A549 (cell line): ENCODE results near the gene TAF4. TPM values are rescaled to one million over a fixed set of nuclear protein-coding genes. Genes with fewer than 3 reads are reported as not detected.
A peak's percentile ranks its signal among the peaks of the same experiment; 100 is the strongest.

ENCODE experiments used
- ATAC-seq, 2 experiments: fragments of 200-7000 bp in 1 of 2; fragments of >200 bp in 1 of 2; cut with Nextera tagmentation in 1 of 2; cut with Tn5 transposase in 1 of 2; 3 replicates each; pipeline versions ENCODE4 v1.8.0 to v1.9.1; 2018 to 2020; ENCODE audit warnings: mild to moderate bottlenecking in 1 of 2, moderate library complexity in 1 of 2
- CTCF ChIA-PET: fragments of 300-600 bp; sonication (Branson Sonifier 250); formaldehyde crosslinking; extraction: SDS; loops from one replicate; lab custom pipeline; 2021; ENCODE audit warnings: antibody characterized with exemption, inconsistent platforms; lab: Yijun Ruan, JAX
- POLR2A ChIA-PET: fragments of 350-600 bp; formaldehyde crosslinking; extraction: SDS; loops from one replicate; lab custom pipeline; 2021; ENCODE audit warnings: antibody characterized with exemption, inconsistent platforms; lab: Yijun Ruan, JAX
- DNase-seq, 2 experiments: peaks; one replicate each; pipeline versions ENCODE4 v3.0.0 to v3.0.0-alpha.2; 2011 to 2016; ENCODE audit warnings: low read depth in 1 of 2, low spot score in 1 of 2
- FAIRE-seq: peaks from 2 replicates; lab custom pipeline; 2011; peaks lifted over from hg19 to GRCh38; lab: Jason Lieb, UNC
- H3K27ac ChIP-seq, 2 experiments: fragments of >200 bp; sonication (Bioruptor Twin); formaldehyde crosslinking; 3 replicates each; pipeline ENCODE4 v1.5.1; 2016 to 2017
- H3K4me1 ChIP-seq: fragments of >200 bp; sonication (Bioruptor Twin); formaldehyde crosslinking; 3 replicates; pipeline ENCODE4 v1.6.1; 2016
- H3K4me2 ChIP-seq: fragments of >200 bp; sonication (Bioruptor Twin); formaldehyde crosslinking; 3 replicates; pipeline ENCODE4 v1.6.1; 2016
- H3K4me3 ChIP-seq: fragments of >200 bp; sonication (Bioruptor Twin); formaldehyde crosslinking; 3 replicates; pipeline ENCODE4 v1.5.1; 2016
- H3K9me3 ChIP-seq: fragments of >200 bp; sonication (Bioruptor Twin); formaldehyde crosslinking; 3 replicates; pipeline ENCODE4 v1.6.1; 2016
- BHLHE40 ChIP-seq: IDR thresholded peaks from 2 replicates; pipeline ENCODE4 v1.6.1; 2012; ENCODE audit warnings: low read depth, low read length, inconsistent platforms
- CHD4 ChIP-seq: fragments of 200-600 bp; sonication (generic); IDR thresholded peaks from 2 replicates; pipeline ENCODE4 v1.6.1; 2016; ENCODE audit warnings: antibody characterized with exemption, mild to moderate bottlenecking, borderline replicate concordance
- EHF ChIP-seq: fragments of 250-450 bp; sonication (Bioruptor Pico); IDR thresholded peaks from 2 replicates; pipeline ENCODE4 v1.5.0; 2020; ENCODE audit warnings: mild to moderate bottlenecking
- EHMT2 ChIP-seq: fragments of 200-600 bp; sonication (generic); IDR thresholded peaks from 2 replicates; pipeline ENCODE4 v1.6.1; 2016; ENCODE audit warnings: antibody characterized with exemption, low read depth, mild to moderate bottlenecking, moderate library complexity
- ESRRA ChIP-seq: fragments of 150-350 bp; IDR thresholded peaks from 2 replicates; pipeline ENCODE4 v1.6.1; 2014; ENCODE audit warnings: mild to moderate bottlenecking, low read length, borderline replicate concordance
- FOSL2 ChIP-seq, 2 experiments: fragments of 450-650 bp in 1 of 2; fragments of >200 bp in 1 of 2; sonication (Bioruptor Twin) in 1 of 2; formaldehyde crosslinking; IDR thresholded peaks; 2 replicates each; pipeline versions ENCODE4 v1.5.0 to v1.6.1; 2016 to 2020; ENCODE audit warnings: mild to moderate bottlenecking in 1 of 2, moderate library complexity in 1 of 2
- GATA3 ChIP-seq: IDR thresholded peaks from 2 replicates; pipeline ENCODE4 v1.6.1; 2012; ENCODE audit warnings: borderline replicate concordance
- HDAC2 ChIP-seq: fragments of 200-600 bp; sonication (generic); IDR thresholded peaks from 2 replicates; pipeline ENCODE4 v1.6.1; 2016
- HES2 ChIP-seq: fragments of >200 bp; sonication (Bioruptor Twin); formaldehyde crosslinking; IDR thresholded peaks from 2 replicates; pipeline ENCODE4 v1.6.1; 2016
- HMGXB4 ChIP-seq: fragments of 250-450 bp; sonication (Bioruptor Pico); IDR thresholded peaks from 2 replicates; pipeline ENCODE4 v1.5.0; 2021; ENCODE audit warnings: mild to moderate bottlenecking, moderate library complexity, borderline replicate concordance
- MAX ChIP-seq: IDR thresholded peaks from 2 replicates; pipeline ENCODE4 v1.6.1; 2012
- MYC ChIP-seq: IDR thresholded peaks from 2 replicates; pipeline ENCODE4 v1.6.1; 2012; ENCODE audit warnings: mild to moderate bottlenecking, inconsistent platforms, low read length, improper control_type of control experiment, borderline replicate concordance
- NFE2L2 ChIP-seq: fragments of 150-350 bp; conservative IDR thresholded peaks from 2 replicates; pipeline ENCODE4 v1.6.1; 2014; ENCODE audit warnings: low read length
- NPAS2 ChIP-seq: fragments of 250-450 bp; sonication (Bioruptor Pico); IDR thresholded peaks from 2 replicates; pipeline ENCODE4 v1.8.0; 2022; ENCODE audit warnings: mild to moderate bottlenecking, moderate library complexity, borderline replicate concordance
- PBX3 ChIP-seq: IDR thresholded peaks from 2 replicates; pipeline ENCODE4 v1.6.1; 2012
- POLR2AphosphoS2 ChIP-seq: conservative IDR thresholded peaks from 2 replicates; pipeline ENCODE4 v1.6.1; 2012; ENCODE audit warnings: low read length, improper control_type of control experiment, inconsistent platforms
- RCOR1 ChIP-seq: fragments of 150-350 bp; IDR thresholded peaks from 2 replicates; pipeline ENCODE4 v1.6.1; 2014; ENCODE audit warnings: antibody characterized with exemption, low read length, low read depth
- SMC3 ChIP-seq: fragments of >200 bp; sonication (Bioruptor Twin); formaldehyde crosslinking; IDR thresholded peaks from 3 replicates; pipeline ENCODE4 v1.6.1; 2018; ENCODE audit warnings: inconsistent platforms
- SREBF2 ChIP-seq: fragments of 450-650 bp; IDR thresholded peaks from 2 replicates; pipeline ENCODE4 v1.6.1; 2014; ENCODE audit warnings: mild to moderate bottlenecking, moderate library complexity
- WGBS: methylation state at CpG from one replicate; pipeline ENCODE4 v1.1.6; 2017; ENCODE audit errors: missing lambda C conversion rate; 5-methylcytosine and 5-hydroxymethylcytosine counted together
- polyA plus RNA-seq, 4 experiments: library from polyadenylated mRNA; depleted of rRNA in 3 of 4; stranded (reverse); fragments of >200 nt; fragmentation: RNase III in 1 of 4; extraction: RNeasy Plus Mini Kit Qiagen cat#74134 plus additional on column Dnase treatment in 1 of 4; gene quantifications; 2 replicates in 3 of 4; 3 replicates in 1 of 4; pipeline ENCODE4 v1.2.3, GENCODE V29; 2011 to 2017
- small RNA-seq, 6 experiments: library from RNA; depleted of rRNA; stranded (forward); fragments of <200 nt; gene quantifications; one replicate each; pipeline ENCODE3, GENCODE V24; 2012

The TAF4 gene
- polyA plus RNA-seq, 2 of the 4 experiments (the other 2 are of a cell fraction) = 6.1 to 11.0 TPM

GRCh38 chr20:61926253-61926613 is 139.4 kb downstream of the TAF4 start (continued):
- TF ChIP-seq GATA3 = no peak
- TF ChIP-seq, all 56 proteins: peak for 0

GRCh38 chr20:61925555-61926252 is 140.0 kb downstream of the TAF4 start:
- no peak for DNase-seq
- FAIRE-seq = no peak
- WGBS = 68% methylated on average over 19 of the region's 21 CpGs
- ChIA-PET POLR2A (no interaction called here), CTCF (interaction anchor here (1.1 kb wide), 1 partner anchor 29 kb away, joined by 3 read pairs; no protein-coding TSS in a partner anchor)
- Histone ChIP-seq H3K4me2 (no peak overlapping the region), H3K4me3 (no peak overlapping the region), H3K4me1 (no peaks in the 10 kb centered on the region), H3K9me3 (no peaks in the 10 kb centered on the region), H3K27ac (peak overlapping the region in 1 of 2 experiments; percentile 21; a peak in 2 of 6 replicates)
- no peak for TF ChIP-seq MAX
- 0 out of 2 replicates have a peak, but pooled peaks have one; percentile 24 for TF ChIP-seq NFE2L2
- no peak for ATAC-seq

GRCh38 chr20:61924858-61925554 is 140.7 kb downstream of the TAF4 start:
- TF ChIP-seq RCOR1 = no peak
- no peak for TF ChIP-seq SMC3
- TF ChIP-seq HDAC2 = no peak
- no peak for TF ChIP-seq HES2
- TF ChIP-seq ESRRA = no peak
- no peak for TF ChIP-seq NPAS2
- no peak for TF ChIP-seq EHMT2
- no peak for TF ChIP-seq BHLHE40
- TF ChIP-seq FOSL2 (IDR thresholded peaks at IDR 0.05) = no peak
- TF ChIP-seq FOSL2 (CRISPR knock-in tag; IDR thresholded peaks at IDR 0.05) = no peak
- no peak for TF ChIP-seq CHD4
- no peak for TF ChIP-seq PBX3
- no peak for TF ChIP-seq HMGXB4 (CRISPR knock-in tag)
- no peak for TF ChIP-seq MYC
- TF ChIP-seq POLR2AphosphoS2 = no peak
- TF ChIP-seq EHF = no peak
- TF ChIP-seq SREBF2 = no peak
- TF ChIP-seq MAX = no peak
- TF ChIP-seq, all 56 proteins: peak for 0
- ChIA-PET CTCF (no interaction called here), POLR2A (no interaction called here)
- Histone ChIP-seq H3K4me3 (no peak overlapping the region), H3K4me1 (no peaks in the 10 kb centered on the region), H3K9me3 (no peaks in the 10 kb centered on the region), H3K4me2 (no peak overlapping the region), H3K27ac (no peak overlapping the region)
- ATAC-seq (no peak), FAIRE-seq (no peak), DNase-seq (no peak)
- WGBS = 85% methylated on average over 26 of the region's 32 CpGs

Small RNA genes lying within 50 kb of the gene (small RNA-seq; reads per million reads assigned to genes)
- gene MIR3195 = 0 reads per million in 6 experiments

Other genes with a start within 250 kb of the TAF4 start
- gene LSM14B, start 56.6 kb upstream of the TAF4 start, polyA plus RNA-seq (2011; rRNA removed) = 18.3 and 22.7 TPM in 2 replicates
- 26.5 to 28.1 TPM (median 27.7 TPM) in 3 replicates for gene LSM14B, start 56.6 kb upstream of the TAF4 start, polyA plus RNA-seq (2017; fragmentation: RNase III; extraction: RNeasy Plus Mini Kit Qiagen cat#74134 plus additional on column Dnase treatment)
- gene PSMA7, start 77.5 kb upstream of the TAF4 start, polyA plus RNA-seq (2011; rRNA removed) = 494 and 562 TPM in 2 replicates
- gene PSMA7, start 77.5 kb upstream of the TAF4 start, polyA plus RNA-seq (2017; fragmentation: RNase III; extraction: RNeasy Plus Mini Kit Qiagen cat#74134 plus additional on column Dnase treatment) = 496 to 535 TPM (median 511 TPM) in 3 replicates
- 7.4 and 7.5 TPM in 2 replicates for gene SS18L1, start 77.9 kb upstream of the TAF4 start, polyA plus RNA-seq (2011; rRNA removed)
- 12.0 to 13.1 TPM (median 12.9 TPM) in 3 replicates for gene SS18L1, start 77.9 kb upstream of the TAF4 start, polyA plus RNA-seq (2017; fragmentation: RNase III; extraction: RNeasy Plus Mini Kit Qiagen cat#74134 plus additional on column Dnase treatment)
- gene MTG2, start 117.1 kb upstream of the TAF4 start, polyA plus RNA-seq (2011; rRNA removed) = 21.8 and 21.9 TPM in 2 replicates
- gene MTG2, start 117.1 kb upstream of the TAF4 start, polyA plus RNA-seq (2017; fragmentation: RNase III; extraction: RNeasy Plus Mini Kit Qiagen cat#74134 plus additional on column Dnase treatment) = 25.3 to 28.7 TPM (median 25.7 TPM) in 3 replicates
- gene HRH3, start 154.4 kb upstream of the TAF4 start, polyA plus RNA-seq (2011; rRNA removed) = not detected in 2 replicates
- gene HRH3, start 154.4 kb upstream of the TAF4 start, polyA plus RNA-seq (2017; fragmentation: RNase III; extraction: RNeasy Plus Mini Kit Qiagen cat#74134 plus additional on column Dnase treatment) = not detected in 3 replicates
- 12.8 and 14.8 TPM in 2 replicates for gene OSBPL2, start 172.6 kb upstream of the TAF4 start, polyA plus RNA-seq (2011; rRNA removed)
- 13.7 to 15.3 TPM (median 14.6 TPM) in 3 replicates for gene OSBPL2, start 172.6 kb upstream of the TAF4 start, polyA plus RNA-seq (2017; fragmentation: RNase III; extraction: RNeasy Plus Mini Kit Qiagen cat#74134 plus additional on column Dnase treatment)
- gene ADRM1, start 237.1 kb upstream of the TAF4 start, polyA plus RNA-seq (2011; rRNA removed) = 68.9 and 87.9 TPM in 2 replicates
- 121 to 131 TPM (median 130 TPM) in 3 replicates for gene ADRM1, start 237.1 kb upstream of the TAF4 start, polyA plus RNA-seq (2017; fragmentation: RNase III; extraction: RNeasy Plus Mini Kit Qiagen cat#74134 plus additional on column Dnase treatment)